GM10266 (cell line): ENCODE results near the gene L3HYPDH.

Experiments
- DNase-seq: peaks from one replicate; pipeline ENCODE4 v3.0.0; 2012; ENCODE audit errors: extremely low spot score
- CTCF ChIP-seq: IDR thresholded peaks from 2 replicates; pipeline ENCODE4 v1.5.1; 2012; ENCODE audit warnings: mild to moderate bottlenecking, low read depth; ENCODE audit not compliant: control insufficient read depth, insufficient read depth; ENCODE audit errors: missing control alignments

The L3HYPDH gene

GRCh38 chr14:59483819-59484638 is at the start of gene L3HYPDH, which contains the start of gene JKAMP:
Gene L3HYPDH (minus strand): TSS chr14:59484408. CDS start chr14:59484316, 92 bp downstream.
Gene JKAMP (plus strand): TSS chr14:59484517. CDS start chr14:59484590, 73 bp downstream.
- peak; percentile 94 for DNase-seq
- TF ChIP-seq CTCF: peak; percentile 70

- no peak for DNase-seq
- TF ChIP-seq CTCF: no peak
These were observed 48.2 kb upstream of the L3HYPDH start for GRCh38 chr14:59532419-59532818.

- no peak for DNase-seq
These were observed 46.1 kb upstream of the L3HYPDH start for GRCh38 chr14:59530349-59530748.

GRCh38 chr14:59529189-59529588 is 45.0 kb upstream of the L3HYPDH start:
- DNase-seq: no peak

More at GRCh38 chr14:59530349-59530748, 46.1 kb upstream of the L3HYPDH start:
- TF ChIP-seq CTCF: no peak

GRCh38 chr14:59520224-59520623 is 36.0 kb upstream of the L3HYPDH start:
- DNase-seq: no peak
- TF ChIP-seq CTCF: no peak

More at GRCh38 chr14:59529189-59529588, 45.0 kb upstream of the L3HYPDH start:
- TF ChIP-seq CTCF: no peak

- peak; percentile 27 for TF ChIP-seq CTCF
These were observed 27.8 kb upstream of the L3HYPDH start for GRCh38 chr14:59511916-59512575.

GRCh38 chr14:59510966-59511365 is 26.8 kb upstream of the L3HYPDH start:
- no peak for TF ChIP-seq CTCF
- no peak for DNase-seq

More at GRCh38 chr14:59511916-59512575, 27.8 kb upstream of the L3HYPDH start:
- peak; percentile 35 for DNase-seq
